GM21367 (cell line): ENCODE data around the gene ALDH3B2.
"Not testable (repeated sequence)": the region's sequence is repeated elsewhere in the genome, so short reads cannot be mapped to it uniquely, and the experiment has no call there.

Experiments
- ATAC-seq: cut with Tn5 transposase; IDR thresholded peaks from one replicate; pipeline ENCODE4 v1.9.1; 2021; ENCODE audit not compliant: unreplicated experiment

Gene ALDH3B2

DNA sequence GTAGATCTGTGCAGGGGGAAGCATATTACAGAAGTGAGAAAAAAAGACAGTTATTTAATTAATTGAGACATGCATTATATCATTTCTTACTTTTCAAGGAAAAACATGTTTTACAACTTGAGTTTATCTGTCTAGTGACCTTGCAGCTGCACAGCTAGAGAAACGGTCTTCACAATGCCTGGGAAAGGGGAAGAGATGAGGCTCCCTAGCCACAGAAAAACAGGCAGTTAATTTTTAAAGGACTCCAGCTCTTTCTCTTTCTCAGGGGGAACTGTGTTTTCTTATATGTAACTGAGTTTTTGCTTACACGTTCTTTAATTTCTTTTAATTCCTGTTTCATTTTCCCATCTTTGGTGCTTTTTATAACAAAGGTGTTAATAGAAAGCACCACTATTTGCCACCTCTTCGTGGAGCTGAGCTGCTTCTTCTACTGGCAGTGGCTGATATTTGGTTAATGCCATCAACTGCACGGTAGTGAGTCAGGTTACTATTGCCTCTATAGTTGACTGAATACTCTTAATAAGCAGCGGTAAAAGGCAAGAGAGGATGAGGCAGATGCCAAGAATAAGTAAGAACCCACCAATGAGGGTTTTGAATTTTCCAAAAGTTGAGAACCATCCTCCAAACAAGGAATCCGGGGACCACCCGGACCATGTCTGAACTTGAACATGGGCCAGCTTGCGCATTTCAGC, 11.4 kb upstream of the ALDH3B2 start:
- ATAC-seq: not testable (repeated sequence)

DNA sequence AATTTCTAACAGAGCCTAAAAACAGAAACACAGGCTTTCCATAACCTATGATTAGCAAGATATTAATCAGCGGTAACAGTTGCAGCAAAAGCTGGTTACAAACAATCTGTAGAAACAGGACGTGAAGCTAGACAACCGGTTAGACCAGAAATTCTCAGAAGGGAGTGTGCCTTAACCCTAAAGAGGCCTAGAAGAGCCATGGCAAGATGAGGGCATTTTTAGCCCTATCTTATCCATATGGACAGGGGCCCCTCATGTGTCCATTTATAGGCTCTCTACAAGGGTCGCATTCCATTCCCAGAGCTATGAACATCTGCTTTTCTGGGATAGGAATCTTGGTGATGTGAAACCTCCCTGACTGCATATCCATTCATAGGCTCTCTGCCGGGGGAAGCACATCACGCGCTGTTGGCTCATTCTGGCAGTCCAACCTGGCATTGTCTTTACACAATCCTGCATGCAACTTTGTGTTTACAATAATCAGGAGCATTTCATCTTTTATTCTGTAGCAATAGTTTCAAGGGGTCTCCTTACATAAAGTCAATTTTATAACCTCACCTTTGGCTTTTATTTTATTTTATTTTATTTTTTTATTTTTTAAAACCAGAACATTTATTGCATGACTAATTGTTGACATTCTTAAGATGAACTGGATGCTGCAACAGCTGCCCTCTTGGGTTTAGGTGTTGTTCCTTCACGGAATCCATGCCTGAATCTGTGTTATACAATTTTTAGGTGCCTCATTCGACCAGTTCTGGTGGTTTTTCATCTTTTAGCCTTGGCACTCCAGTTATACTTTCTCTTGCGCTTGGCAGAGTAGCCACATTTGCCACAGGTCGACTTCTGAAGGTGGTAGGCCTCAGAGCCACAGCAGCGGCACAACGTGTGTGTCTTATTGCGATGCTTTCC, 8.0 kb upstream of the ALDH3B2 start:
- ATAC-seq: not testable (repeated sequence)

DNA sequence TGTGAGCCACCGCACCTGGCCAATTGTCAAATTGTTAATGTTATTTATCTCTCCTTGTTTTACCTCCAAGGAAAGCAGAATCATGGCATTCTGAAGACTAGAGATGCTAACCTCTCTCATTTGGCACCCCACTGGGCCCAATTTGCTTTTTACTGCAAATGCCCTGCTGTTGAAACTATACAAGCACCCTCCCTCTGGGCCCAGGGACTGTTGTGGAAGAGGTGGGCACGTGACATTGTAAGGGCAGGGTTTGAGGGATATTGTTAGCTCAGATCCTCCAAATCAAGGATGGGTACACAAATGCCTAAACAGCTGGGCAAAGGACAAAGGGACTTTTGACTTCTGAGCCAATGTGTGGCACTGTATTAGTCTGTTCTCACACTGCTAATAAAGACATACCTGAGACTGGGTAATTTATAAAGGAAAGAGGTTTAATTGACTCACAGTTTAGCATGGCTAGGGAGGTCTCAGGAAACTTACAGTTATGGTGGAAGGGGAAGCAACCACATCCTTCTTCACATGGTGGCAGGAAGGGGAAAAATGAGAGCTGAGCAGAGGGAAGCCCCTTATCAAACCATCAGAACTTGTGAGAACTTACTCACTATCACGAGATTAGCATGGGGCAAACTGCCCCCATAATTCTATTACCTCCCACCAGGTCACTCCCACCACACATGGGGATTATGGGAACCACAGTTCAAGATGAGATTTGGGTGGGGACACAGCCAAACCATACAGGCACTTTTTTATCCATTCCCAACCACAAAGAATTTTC, 6.5 kb upstream of the ALDH3B2 start:
- ATAC-seq: no peak

- ATAC-seq: no peak
Measured at GRCh38 chr11:67675058-67675747, 780 bp upstream of the ALDH3B2 start.

DNA sequence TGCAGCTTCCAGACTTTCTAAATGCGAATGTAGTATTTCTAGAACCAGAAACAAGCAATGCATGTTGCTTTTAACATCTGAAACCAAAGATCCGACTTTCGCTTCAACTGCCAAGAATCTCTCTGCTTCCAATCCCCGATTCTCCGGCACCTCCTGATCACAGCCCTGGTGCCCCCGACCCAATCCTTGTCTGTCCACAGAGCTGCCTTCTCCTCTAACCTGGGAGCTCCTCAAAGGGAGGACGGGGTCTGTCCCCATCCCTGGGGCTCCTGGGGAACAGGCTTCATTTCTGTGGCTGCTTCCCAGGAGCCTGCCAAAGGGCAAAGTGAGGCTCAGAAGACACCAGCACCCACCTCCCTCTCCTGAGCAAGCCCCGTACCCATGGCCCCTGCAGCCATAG, 521 bp downstream of the ALDH3B2 start:
- no peak for ATAC-seq

DNA sequence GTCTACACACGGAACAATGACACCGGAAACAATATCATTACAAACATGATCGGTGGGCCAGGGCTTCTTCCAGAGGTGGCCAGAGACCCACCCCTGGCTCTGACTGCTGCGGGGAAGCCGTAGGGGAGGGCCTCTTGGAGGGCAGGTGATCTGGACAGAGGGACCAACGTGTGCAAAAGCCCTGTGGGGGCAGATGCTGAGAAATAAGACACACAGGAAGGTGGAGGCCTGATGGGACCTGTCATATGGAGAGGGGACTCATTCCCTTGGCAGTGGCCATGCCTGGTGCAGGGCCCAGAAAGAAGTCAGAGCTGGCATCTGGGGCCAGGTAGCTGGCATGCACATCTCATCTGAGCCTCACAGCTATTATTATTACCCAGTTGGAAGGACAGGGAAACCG, 1.1 kb downstream of the ALDH3B2 start:
- ATAC-seq: no peak

- no peak for ATAC-seq
Measured at GRCh38 chr11:67671211-67671520, 3.3 kb downstream of the ALDH3B2 start.

GRCh38 chr11:67670316-67671210, 3.9 kb downstream of the ALDH3B2 start:
- ATAC-seq: no peak

DNA sequence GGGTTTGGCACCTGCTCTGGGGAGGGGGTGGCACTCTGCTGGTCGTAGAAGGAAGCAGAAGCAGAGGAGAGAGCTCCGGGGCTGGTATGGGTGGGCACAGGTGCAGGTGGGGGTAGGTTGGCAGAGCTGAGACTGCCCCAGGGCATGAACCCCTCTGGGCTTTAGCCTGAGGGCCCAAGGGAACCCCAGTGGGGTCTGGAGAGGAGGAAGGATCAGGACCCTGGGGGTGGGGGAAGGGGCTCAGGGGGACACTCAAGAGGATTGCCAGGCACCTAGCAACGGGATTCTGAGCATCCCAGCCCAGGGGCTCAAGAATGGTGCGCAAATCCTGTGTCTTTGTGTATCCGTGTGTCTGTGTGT, 6.3 kb downstream of the ALDH3B2 start:
- ATAC-seq: no peak

DNA sequence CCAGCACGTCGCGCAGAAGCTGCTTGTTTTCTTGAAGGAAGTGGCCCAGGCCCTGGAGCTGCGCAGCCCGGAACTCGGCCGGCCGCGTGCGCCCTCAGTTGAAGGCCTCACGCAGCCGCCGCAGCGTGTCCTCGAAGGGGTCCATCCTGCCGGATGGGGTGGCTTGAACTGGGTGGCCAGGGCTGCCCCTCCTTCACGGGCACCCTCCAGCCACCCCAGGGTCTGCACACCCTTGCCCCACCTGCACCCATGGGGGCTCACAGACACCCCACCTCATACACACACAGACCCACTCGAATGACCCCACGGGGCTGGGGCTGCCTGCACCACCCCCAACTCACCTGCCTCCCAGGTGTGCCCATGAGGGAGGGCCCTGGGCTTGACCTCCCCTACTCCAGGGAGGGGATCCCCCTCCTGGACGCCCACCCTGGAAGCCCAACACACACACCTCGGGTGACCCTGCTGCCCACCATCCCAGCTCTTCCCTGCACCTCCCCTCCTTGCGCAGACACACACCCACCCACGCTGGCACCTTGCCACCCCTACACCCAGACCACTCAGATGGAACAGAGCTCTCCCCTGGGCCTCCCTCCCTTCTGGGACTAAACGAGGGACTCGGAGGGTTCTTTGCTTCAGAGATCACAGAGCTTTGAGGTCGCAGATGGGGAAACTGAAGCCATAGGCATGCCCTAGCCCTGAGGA, 6.8 kb downstream of the ALDH3B2 start:
- ATAC-seq: no peak

GRCh38 chr11:67666676-67667489, 7.5 kb downstream of the ALDH3B2 start:
- ATAC-seq: no peak

- ATAC-seq: no peak
Measured at GRCh38 chr11:67666303-67666645, 8.1 kb downstream of the ALDH3B2 start.

DNA sequence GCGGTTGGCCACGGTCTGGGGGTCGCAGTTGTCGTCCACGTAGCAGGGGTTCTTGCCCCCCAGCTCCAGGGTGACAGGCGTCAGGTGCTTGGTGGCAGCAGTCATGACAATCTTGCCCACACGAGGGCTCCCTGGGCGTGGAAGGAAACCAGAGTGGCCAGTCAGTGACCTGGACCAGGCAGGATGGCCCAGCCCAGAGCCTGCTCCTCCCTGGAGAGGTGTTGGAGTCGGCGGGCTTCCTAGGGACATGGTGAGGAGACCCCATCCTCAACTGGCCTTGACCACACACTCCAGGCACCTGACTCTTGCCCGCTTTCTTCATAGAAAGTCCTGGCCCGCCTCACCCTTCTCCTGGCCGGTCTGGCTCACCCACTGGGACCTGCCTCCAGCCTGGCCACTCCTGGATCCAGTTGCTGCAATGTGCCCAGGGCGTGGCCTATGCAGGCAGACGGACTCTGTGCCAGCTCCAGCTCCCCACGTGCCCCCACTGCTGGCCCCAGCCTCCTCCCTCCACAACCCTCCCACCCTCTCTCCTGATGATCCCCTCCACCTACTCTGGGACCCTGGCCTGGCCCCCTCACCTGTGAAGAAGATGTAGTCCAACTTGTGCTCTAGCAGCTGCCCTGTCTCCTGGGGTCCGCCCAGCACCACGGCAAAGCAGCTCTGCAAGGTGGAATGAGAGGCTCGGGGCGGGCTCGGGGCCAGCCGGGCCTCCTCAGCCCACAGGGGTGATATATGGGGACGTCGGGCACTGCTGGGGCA, 8.7 kb downstream of the ALDH3B2 start:
- ATAC-seq: no peak

- no peak for ATAC-seq
Measured at GRCh38 chr11:67664696-67665540, 9.5 kb downstream of the ALDH3B2 start.

DNA sequence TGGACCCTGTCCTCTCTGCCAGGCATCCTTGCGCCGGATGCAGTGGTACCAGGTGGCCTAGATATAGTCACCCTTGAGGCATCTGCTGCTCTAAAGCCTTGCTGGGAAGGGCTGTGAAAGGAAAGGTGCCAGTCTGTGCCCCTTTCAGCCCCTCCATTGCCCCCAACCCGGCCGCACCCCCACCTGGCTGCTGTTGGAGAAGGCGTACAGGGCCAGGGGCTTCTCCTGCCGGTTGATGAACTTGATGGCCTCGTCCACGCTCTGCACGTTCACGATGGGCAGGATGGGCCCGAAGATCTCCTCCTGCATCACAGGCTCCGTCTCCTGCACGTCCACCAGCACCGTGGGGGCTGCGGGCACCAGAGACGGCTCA, 10.2 kb downstream of the ALDH3B2 start:
- no peak for ATAC-seq

GRCh38 chr11:67663532-67664212, 10.8 kb downstream of the ALDH3B2 start:
- ATAC-seq: no peak
